A549 (cell line): Measurements from ENCODE around the gene ITIH4.

Experiments used
- CEBPB ChIP-seq, 2 experiments: fragments of >200 bp in 1 of 2; sonication (Bioruptor Twin) in 1 of 2; formaldehyde crosslinking in 1 of 2; IDR thresholded peaks; 2 replicates each; pipeline ENCODE4 v1.6.1; 2012 to 2016
- CHD2 ChIP-seq: fragments of 150-350 bp; IDR thresholded peaks from 2 replicates; pipeline ENCODE4 v1.6.1; 2014; ENCODE audit warnings: low read length; ENCODE audit not compliant: partially characterized antibody
- CTCF ChIP-seq: fragments of >200 bp; sonication (Bioruptor Twin); formaldehyde crosslinking; IDR thresholded peaks from 3 replicates; pipeline ENCODE4 v1.5.1; 2016
- ELK1 ChIP-seq: fragments of 150-350 bp; IDR thresholded peaks from 2 replicates; pipeline ENCODE4 v1.6.1; 2014; ENCODE audit warnings: low read depth, mild to moderate bottlenecking, low read length
- EP300 ChIP-seq, 2 experiments: fragments of >200 bp; sonication (Bioruptor Twin); formaldehyde crosslinking; IDR thresholded peaks; 2 replicates in 1 of 2; 3 replicates in 1 of 2; pipeline ENCODE4 v1.6.1; 2016 to 2017
- HMGXB4 ChIP-seq: fragments of 250-450 bp; sonication (Bioruptor Pico); IDR thresholded peaks from 2 replicates; pipeline ENCODE4 v1.5.0; 2021; ENCODE audit warnings: mild to moderate bottlenecking, moderate library complexity, borderline replicate concordance
- JUNB ChIP-seq: fragments of >200 bp; sonication (Bioruptor Twin); formaldehyde crosslinking; IDR thresholded peaks from 2 replicates; pipeline ENCODE4 v1.6.1; 2016
- MAZ ChIP-seq: fragments of 150-350 bp; IDR thresholded peaks from 2 replicates; pipeline ENCODE4 v1.6.1; 2014; ENCODE audit warnings: antibody characterized with exemption, low read depth, low read length, borderline replicate concordance
- MYC ChIP-seq: IDR thresholded peaks from 2 replicates; pipeline ENCODE4 v1.6.1; 2012; ENCODE audit warnings: mild to moderate bottlenecking, inconsistent platforms, low read length, improper control_type of control experiment, borderline replicate concordance
- NR3C1 ChIP-seq: fragments of >200 bp; sonication (Bioruptor Twin); formaldehyde crosslinking; IDR thresholded peaks from 3 replicates; pipeline ENCODE4 v1.6.1; 2017
- POLR2A ChIP-seq: IDR thresholded peaks from 2 replicates; pipeline ENCODE4 v1.6.1; 2012; ENCODE audit warnings: mild to moderate bottlenecking, low read length
- RCOR1 ChIP-seq: fragments of 150-350 bp; IDR thresholded peaks from 2 replicates; pipeline ENCODE4 v1.6.1; 2014; ENCODE audit warnings: antibody characterized with exemption, low read length, low read depth
- SMC3 ChIP-seq: fragments of >200 bp; sonication (Bioruptor Twin); formaldehyde crosslinking; IDR thresholded peaks from 3 replicates; pipeline ENCODE4 v1.6.1; 2018; ENCODE audit warnings: inconsistent platforms
- USF2 ChIP-seq: fragments of 450-650 bp; IDR thresholded peaks from 2 replicates; pipeline ENCODE4 v1.6.1; 2014; ENCODE audit warnings: antibody characterized with exemption

- no peak for TF ChIP-seq MYC
- no peak for TF ChIP-seq POLR2A
- TF ChIP-seq CTCF = no peak
- no peak for TF ChIP-seq CHD2
- TF ChIP-seq NR3C1 = no peak
- no peak for TF ChIP-seq CEBPB (IDR thresholded peaks at IDR 0.05)
- no peak for TF ChIP-seq JUNB
- TF ChIP-seq USF2 = no peak
- no peak for TF ChIP-seq ELK1
- TF ChIP-seq RCOR1 = no peak
- TF ChIP-seq MAZ = no peak
- no peak for TF ChIP-seq SMC3
- TF ChIP-seq EP300 (IDR thresholded peaks at IDR 0.05) = no peak
- TF ChIP-seq HMGXB4 (CRISPR knock-in tag) = no peak
Measured at GRCh38 chr3:52782412-52783210, 47.9 kb downstream of the ITIH4 start.
